GM04504 (cell line): ENCODE results near the gene OR4C12.
"Not testable (repeated sequence)": the region's sequence is repeated elsewhere in the genome, so short reads cannot be mapped to it uniquely, and the experiment has no call there.

ENCODE experiments used
- DNase-seq: peaks from one replicate; pipeline ENCODE4 v3.0.0-alpha.2; 2012; ENCODE audit warnings: low read depth

OR4C12 gene

DNA sequence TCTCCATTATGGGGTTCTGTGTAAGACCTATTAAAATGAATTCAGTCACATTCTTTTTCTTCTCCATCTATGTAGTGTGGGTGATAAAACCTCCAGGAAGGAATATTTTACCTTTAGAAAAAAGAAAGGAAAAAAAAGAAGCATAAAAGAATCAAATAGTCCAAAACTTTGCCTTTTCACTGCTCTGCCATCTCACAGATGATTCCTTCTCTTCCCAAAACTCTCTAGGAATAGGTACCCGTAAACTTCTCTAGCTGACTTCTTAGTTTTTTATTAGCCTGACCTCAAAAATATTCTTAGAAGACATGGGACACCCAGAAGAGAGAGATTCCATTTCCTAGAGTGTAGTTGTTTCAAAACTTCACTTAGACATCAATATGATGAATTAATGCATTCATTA lies at the start of gene OR4C12:
Gene OR4C12, minus strand, starts transcription at position 101 of the 400 bp plus-strand sequence. Its CDS starts 34 bp downstream, at position 67.
- not testable (repeated sequence) for DNase-seq

- DNase-seq, result no peak
Observed at GRCh38 chr11:50030193-50030592, 47.9 kb upstream of the OR4C12 start.

DNA sequence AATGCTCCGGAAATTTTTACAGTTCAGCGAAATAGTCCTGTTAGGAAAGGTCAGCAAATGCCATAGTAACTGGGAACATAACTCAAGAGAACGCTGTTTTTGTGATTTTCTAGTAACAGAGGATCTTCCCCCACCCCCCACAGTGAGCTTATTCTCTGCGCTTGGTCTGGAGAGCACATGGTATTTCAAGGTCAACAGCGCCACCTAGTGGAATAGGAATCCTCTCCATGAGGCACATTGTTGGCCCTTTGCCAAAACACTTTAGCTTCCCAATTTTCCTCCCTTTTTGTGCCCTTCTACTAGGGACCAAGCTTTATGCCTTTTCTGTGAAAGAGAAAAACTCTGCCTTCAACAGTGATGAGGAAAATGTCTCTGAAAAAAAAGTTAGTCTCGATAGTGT lies 13.2 kb upstream of the OR4C12 start:
- DNase-seq, result peak; percentile 12

DNA sequence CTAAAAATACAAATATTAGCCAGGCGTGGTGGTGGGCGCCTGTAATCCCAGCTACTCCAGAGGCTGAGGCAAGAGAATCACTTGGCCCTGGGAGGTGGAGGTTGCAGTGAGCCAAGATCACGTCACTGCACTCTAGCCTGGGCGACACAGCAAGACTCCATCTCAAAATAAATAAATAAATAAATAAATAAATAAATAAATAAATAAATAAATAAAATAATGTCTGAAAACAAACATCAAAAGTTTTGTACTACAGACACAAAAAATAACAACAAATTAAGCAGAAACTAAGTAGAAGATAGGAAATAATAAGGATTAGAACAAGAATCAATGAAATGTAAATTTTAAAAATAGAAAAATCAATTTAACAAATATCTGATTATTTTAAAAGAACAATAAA lies 8.9 kb downstream of the OR4C12 start:
- DNase-seq, result not testable (repeated sequence)

- no peak for DNase-seq
Observed at GRCh38 chr11:49952091-49952490, 30.2 kb downstream of the OR4C12 start, which contains the start of gene OR4C13. Gene OR4C13, plus strand, starts transcription at chr11:49952391. Its CDS starts 32 bp downstream, at chr11:49952423.

DNA sequence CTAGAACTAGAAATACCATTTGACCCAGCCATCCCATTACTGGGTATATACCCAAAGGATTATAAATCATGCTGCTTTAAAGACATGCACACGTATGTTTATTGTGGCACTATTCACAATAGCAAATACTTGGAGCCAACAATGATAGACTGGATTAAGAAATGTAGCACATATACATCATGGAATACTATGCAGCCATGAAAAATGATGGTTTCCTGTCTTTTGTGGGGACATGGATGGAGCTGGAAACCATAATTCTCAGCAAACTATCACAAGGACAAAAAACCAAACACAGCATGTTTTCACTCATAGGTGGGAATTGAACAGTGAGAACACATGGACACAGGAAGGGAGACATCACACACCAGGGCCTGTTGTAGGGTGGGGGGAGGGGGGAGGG lies 33.6 kb downstream of the OR4C12 start:
- not testable (repeated sequence) for DNase-seq
